Hepatocyte (in vitro differentiated cells): ENCODE results near the gene SLC20A1. TPM values are rescaled to one million over a fixed set of nuclear protein-coding genes. Genes with fewer than 3 reads are reported as not detected.
"Not testable (repeated sequence)": the region's sequence is repeated elsewhere in the genome, so short reads cannot be mapped to it uniquely, and the experiment has no call there.

ENCODE experiments used
- DNase-seq: peaks from one replicate; pipeline ENCODE4 v3.0.0-alpha.2; 2016; ENCODE audit warnings: low spot score
- H2AFZ ChIP-seq: fragments of 200-600 bp; sonication (generic); 2 replicates; pipeline ENCODE4 v1.6.0; 2016; ENCODE audit warnings: antibody characterized with exemption, mild to moderate bottlenecking
- H3K27ac ChIP-seq: fragments of 200-600 bp; sonication (generic); 2 replicates; pipeline ENCODE4 v1.5.1; 2016; ENCODE audit warnings: mild to moderate bottlenecking
- H3K27me3 ChIP-seq: fragments of 200-600 bp; sonication (generic); 2 replicates; pipeline ENCODE4 v1.6.1; 2016
- H3K36me3 ChIP-seq: fragments of 200-600 bp; sonication (generic); replicated peaks from 2 replicates; pipeline ENCODE4 v1.5.1; 2016; ENCODE audit warnings: low read depth; ENCODE audit not compliant: insufficient read depth
- H3K4me1 ChIP-seq: fragments of 200-600 bp; sonication (generic); 2 replicates; pipeline ENCODE4 v1.5.1; 2016; ENCODE audit warnings: mild to moderate bottlenecking, moderate library complexity; ENCODE audit not compliant: insufficient read depth
- H3K4me2 ChIP-seq: fragments of 200-600 bp; sonication (generic); 2 replicates; pipeline ENCODE4 v1.6.0; 2016
- H3K4me3 ChIP-seq: fragments of 200-600 bp; sonication (generic); 2 replicates; pipeline ENCODE4 v1.5.1; 2016; ENCODE audit warnings: mild to moderate bottlenecking
- H3K79me2 ChIP-seq: fragments of 200-600 bp; sonication (generic); 2 replicates; pipeline ENCODE4 v1.6.0; 2017; ENCODE audit warnings: mild to moderate bottlenecking
- H3K9me2 ChIP-seq: fragments of 200-600 bp; sonication (generic); replicated peaks from 2 replicates; pipeline ENCODE4 v1.6.0; 2017; ENCODE audit warnings: mild to moderate bottlenecking; ENCODE audit not compliant: insufficient read depth
- H3K9me3 ChIP-seq: fragments of 200-600 bp; sonication (generic); 2 replicates; pipeline ENCODE4 v1.5.1; 2016; ENCODE audit warnings: low read depth, mild to moderate bottlenecking
- H4K20me1 ChIP-seq: fragments of 200-600 bp; sonication (generic); 2 replicates; pipeline ENCODE4 v1.6.0; 2016; ENCODE audit warnings: mild to moderate bottlenecking; ENCODE audit not compliant: insufficient read depth, poor library complexity, severe bottlenecking
- EZH2 ChIP-seq: fragments of 200-600 bp; sonication (generic); IDR thresholded peaks from 2 replicates; pipeline ENCODE4 v1.6.1; 2016; ENCODE audit warnings: antibody characterized with exemption, mild to moderate bottlenecking, borderline replicate concordance
- EZH2phosphoT487 ChIP-seq: fragments of 200-600 bp; sonication (generic); IDR thresholded peaks from one replicate; pipeline ENCODE4 v1.6.1; 2018; ENCODE audit warnings: antibody characterized with exemption, mild to moderate bottlenecking, low read depth, moderate library complexity; ENCODE audit not compliant: unreplicated experiment, severe bottlenecking
- WGBS: methylation state at CpG from one replicate; pipeline ENCODE4 v1.1.6; 2016; ENCODE audit warnings: low lambda C conversion rate; ENCODE audit errors: missing lambda C conversion rate; 5-methylcytosine and 5-hydroxymethylcytosine counted together
- polyA plus RNA-seq: library from polyadenylated mRNA; unstranded; fragments of >200 nt; fragmentation: Nextera tagmentation; extraction: Ambion mirVana; gene quantifications from 2 replicates; pipeline ENCODE4 v1.2.1, GENCODE V29; 2016
- total RNA-seq: library from RNA; depleted of rRNA; stranded (reverse); fragments of >200 nt; gene quantifications from 2 replicates; pipeline ENCODE4 v1.2.3, GENCODE V29; 2014
- TF ChIP-seq, protein P1 (sequence below): fragments of 200-600 bp; sonication (generic); IDR thresholded peaks from 2 replicates; pipeline ENCODE4 v1.5.1; 2016; ENCODE audit warnings: antibody characterized with exemption, mild to moderate bottlenecking; ENCODE audit not compliant: poor library complexity

The SLC20A1 gene
- total and polyA plus RNA-seq, 2 experiments from 2014 or later = 63.6 to 135 TPM

DNA sequence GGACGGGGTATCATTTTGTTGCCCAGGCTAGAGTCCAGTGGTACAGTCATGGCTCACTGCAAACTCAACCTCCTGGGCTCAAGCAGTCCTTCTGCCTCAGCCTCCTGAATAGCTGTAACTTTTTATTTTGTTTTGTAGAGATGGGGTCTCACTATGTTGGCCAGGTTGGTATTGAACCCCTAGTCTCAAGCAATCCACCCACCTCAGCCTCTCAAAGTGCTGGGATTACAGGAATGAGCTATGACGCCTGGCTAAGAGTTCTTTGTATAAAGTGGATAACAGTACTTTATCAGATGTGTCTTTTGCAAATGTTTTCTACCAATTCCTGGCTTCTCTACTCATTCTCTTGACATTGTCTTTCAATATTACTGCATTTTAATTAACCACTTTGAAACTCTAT, 57.9 kb downstream of the SLC20A1 start:
- 65% methylated on average over 2 of the region's 2 CpGs for WGBS
- DNase-seq = no peak
- TF ChIP-seq, protein P1, sequence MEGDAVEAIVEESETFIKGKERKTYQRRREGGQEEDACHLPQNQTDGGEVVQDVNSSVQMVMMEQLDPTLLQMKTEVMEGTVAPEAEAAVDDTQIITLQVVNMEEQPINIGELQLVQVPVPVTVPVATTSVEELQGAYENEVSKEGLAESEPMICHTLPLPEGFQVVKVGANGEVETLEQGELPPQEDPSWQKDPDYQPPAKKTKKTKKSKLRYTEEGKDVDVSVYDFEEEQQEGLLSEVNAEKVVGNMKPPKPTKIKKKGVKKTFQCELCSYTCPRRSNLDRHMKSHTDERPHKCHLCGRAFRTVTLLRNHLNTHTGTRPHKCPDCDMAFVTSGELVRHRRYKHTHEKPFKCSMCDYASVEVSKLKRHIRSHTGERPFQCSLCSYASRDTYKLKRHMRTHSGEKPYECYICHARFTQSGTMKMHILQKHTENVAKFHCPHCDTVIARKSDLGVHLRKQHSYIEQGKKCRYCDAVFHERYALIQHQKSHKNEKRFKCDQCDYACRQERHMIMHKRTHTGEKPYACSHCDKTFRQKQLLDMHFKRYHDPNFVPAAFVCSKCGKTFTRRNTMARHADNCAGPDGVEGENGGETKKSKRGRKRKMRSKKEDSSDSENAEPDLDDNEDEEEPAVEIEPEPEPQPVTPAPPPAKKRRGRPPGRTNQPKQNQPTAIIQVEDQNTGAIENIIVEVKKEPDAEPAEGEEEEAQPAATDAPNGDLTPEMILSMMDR = no peak

DNA sequence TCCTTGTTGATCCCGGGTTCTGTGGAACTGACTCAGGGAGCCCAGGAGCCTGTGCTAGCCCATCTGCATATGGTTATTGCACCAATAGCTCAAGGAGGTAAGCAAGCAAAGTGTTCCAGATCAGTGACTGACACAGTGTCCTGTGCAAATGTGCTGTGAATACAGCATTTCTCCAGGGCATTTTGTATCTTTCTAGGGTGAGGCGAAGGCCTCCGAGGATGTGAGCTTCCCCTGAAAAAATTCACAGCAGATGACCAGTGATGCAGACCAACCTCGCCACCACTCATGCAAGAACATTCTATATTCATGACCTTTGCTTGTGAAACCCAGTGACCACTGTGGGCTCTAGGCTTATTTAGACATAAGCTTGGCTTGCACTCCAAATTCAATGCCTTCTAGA, 59.8 kb downstream of the SLC20A1 start:
- no peak for TF ChIP-seq EZH2
- TF ChIP-seq, protein P1 = no peak
- TF ChIP-seq EZH2phosphoT487 = no peak
- Histone ChIP-seq H3K27me3 (no peaks in the 10 kb centered on the region), H3K79me2 (no peaks in the 10 kb centered on the region), H3K9me3 (no peaks in the 10 kb centered on the region), H4K20me1 (no peaks in the 10 kb centered on the region), H3K27ac (no peak overlapping the region), H3K36me3 (no peaks in the 10 kb centered on the region), H2AFZ (no peak overlapping the region), H3K4me1 (no peaks in the 10 kb centered on the region), H3K4me3 (no peak overlapping the region), H3K4me2 (no peak overlapping the region), H3K9me2 (no peaks in the 10 kb centered on the region)
- WGBS = 90% methylated on average over 4 of the region's 4 CpGs
- no peak for DNase-seq

More for the DNA sequence above, 57.9 kb downstream of the SLC20A1 start:
- Histone ChIP-seq H3K79me2 (no peaks in the 10 kb centered on the region), H3K4me1 (no peaks in the 10 kb centered on the region), H3K9me2 (no peaks in the 10 kb centered on the region), H3K4me2 (no peak overlapping the region), H2AFZ (no peak overlapping the region), H3K36me3 (no peaks in the 10 kb centered on the region), H3K4me3 (no peak overlapping the region), H3K27me3 (no peaks in the 10 kb centered on the region), H3K9me3 (no peaks in the 10 kb centered on the region), H4K20me1 (no peaks in the 10 kb centered on the region), H3K27ac (no peak overlapping the region)

DNA sequence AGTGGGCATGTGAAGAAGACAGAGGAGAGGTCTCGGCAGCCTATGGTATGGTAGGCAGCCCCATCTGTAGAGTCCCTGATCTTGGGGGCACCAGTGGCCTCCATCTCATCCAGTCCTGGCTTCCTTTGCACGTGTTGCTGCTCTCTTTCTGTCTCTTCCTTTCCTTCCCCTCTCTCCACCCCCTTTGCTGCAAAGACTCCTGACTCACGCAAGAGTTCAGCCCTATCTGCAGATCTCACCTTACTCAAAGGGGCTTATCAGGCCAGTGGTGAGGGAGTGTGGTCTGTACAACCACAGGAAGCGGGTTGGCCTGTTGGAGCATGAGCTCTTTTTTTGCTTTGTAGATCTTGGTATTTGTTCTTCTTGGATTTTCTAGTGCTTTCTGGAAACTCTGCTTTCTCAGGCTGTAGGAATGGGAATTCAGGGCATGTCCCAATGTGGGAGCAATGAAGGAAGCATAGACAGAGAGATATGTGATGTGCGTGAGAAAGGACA, 60.5 kb downstream of the SLC20A1 start:
- H3K9me2 ChIP-seq = no peaks in the 10 kb centered on the region
- H3K9me3 ChIP-seq = no peaks in the 10 kb centered on the region
- TF ChIP-seq EZH2 (no peak), EZH2phosphoT487 (no peak)
- TF ChIP-seq, protein P1 = no peak
- WGBS = 39% methylated on average over 5 of the region's 5 CpGs
- no peak for DNase-seq
- H3K4me1 ChIP-seq = no peaks in the 10 kb centered on the region
- no peak overlapping the region for H3K27ac ChIP-seq
- H3K36me3 ChIP-seq = no peaks in the 10 kb centered on the region
- H3K4me2 ChIP-seq = no peak overlapping the region
- H3K4me3 ChIP-seq = no peak overlapping the region
- peak overlapping the region; percentile 20 for H2AFZ ChIP-seq
- H3K79me2 ChIP-seq = no peaks in the 10 kb centered on the region
- H4K20me1 ChIP-seq = no peaks in the 10 kb centered on the region
- H3K27me3 ChIP-seq = no peaks in the 10 kb centered on the region

DNA sequence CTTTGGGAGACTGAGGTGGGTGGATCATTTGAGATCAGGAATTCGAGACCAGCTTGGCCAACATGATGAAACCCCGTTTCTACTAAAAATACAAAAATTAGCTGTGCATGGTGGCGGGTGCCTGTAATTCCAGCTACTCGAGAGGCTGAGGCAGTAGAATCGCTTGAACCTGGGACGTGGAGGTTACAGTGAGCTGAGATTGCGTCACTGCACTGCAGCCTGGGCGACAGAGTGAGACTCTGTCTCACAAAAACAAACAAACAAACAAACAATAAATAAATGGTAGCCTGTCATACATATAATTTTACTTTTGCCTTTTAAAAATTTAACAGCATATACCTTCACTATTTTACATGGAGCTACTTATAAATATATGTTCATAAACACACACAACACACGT, 61.2 kb downstream of the SLC20A1 start:
- not testable (repeated sequence) for H3K27me3 ChIP-seq, H3K4me2 ChIP-seq, DNase-seq, H4K20me1 ChIP-seq, H3K9me2 ChIP-seq, H3K79me2 ChIP-seq, H3K27ac ChIP-seq, H3K9me3 ChIP-seq, H2AFZ ChIP-seq, H3K36me3 ChIP-seq, H3K4me3 ChIP-seq, H3K4me1 ChIP-seq
- 93% methylated on average over 9 of the region's 9 CpGs for WGBS
